Hepatocyte (in vitro differentiated cells): ENCODE data around the gene BCAS3.

Source experiments
- CTCF ChIP-seq: fragments of 200-600 bp; sonication (generic); IDR thresholded peaks from 2 replicates; pipeline ENCODE4 v1.5.1; 2016; ENCODE audit warnings: antibody characterized with exemption, mild to moderate bottlenecking; ENCODE audit not compliant: poor library complexity
- EZH2 ChIP-seq: fragments of 200-600 bp; sonication (generic); IDR thresholded peaks from 2 replicates; pipeline ENCODE4 v1.6.1; 2016; ENCODE audit warnings: antibody characterized with exemption, mild to moderate bottlenecking, borderline replicate concordance
- EZH2phosphoT487 ChIP-seq: fragments of 200-600 bp; sonication (generic); IDR thresholded peaks from one replicate; pipeline ENCODE4 v1.6.1; 2018; ENCODE audit warnings: antibody characterized with exemption, mild to moderate bottlenecking, low read depth, moderate library complexity; ENCODE audit not compliant: unreplicated experiment, severe bottlenecking

DNA sequence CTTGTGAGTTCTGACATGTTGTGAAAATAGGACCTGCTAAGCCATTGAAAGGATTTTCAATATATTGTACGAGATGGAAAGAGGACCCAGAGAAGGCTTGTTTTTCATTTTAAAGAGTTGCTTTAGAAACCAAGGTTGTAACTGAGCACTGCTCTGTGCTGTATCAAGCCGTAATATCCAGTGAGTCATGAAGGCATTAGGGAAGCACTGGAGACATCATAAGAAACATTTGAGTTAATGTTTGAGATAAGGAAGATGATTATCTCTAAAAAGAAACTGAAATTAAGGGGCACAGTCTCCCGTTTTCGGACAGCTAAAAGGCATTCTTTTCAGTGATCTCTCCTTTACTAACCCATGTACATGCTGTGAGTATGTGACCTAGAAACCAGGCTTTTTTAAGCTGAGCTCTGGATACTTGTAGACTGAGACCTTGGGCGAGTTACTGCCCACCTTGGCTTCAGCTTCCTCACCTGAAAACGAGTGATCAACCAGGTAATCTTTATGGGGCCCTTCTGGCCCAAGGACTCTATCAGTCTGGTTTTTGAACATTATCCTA is 572.8 kb downstream of the BCAS3 start:
- no peak for TF ChIP-seq CTCF
- TF ChIP-seq EZH2, result no peak
- no peak for TF ChIP-seq EZH2phosphoT487
